Nephron (organoid): ENCODE data around the gene NAT10.

ENCODE experiments used
- H3K27ac Mint-ChIP-seq, 3 experiments: 2 replicates each; pipeline ENCODE4 v1.8.0; 2020; ENCODE audit warnings: mixed read lengths in 3 of 3, mild to moderate bottlenecking in 2 of 3, moderate library complexity in 1 of 3
- H3K27me3 Mint-ChIP-seq: 2 replicates; pipeline ENCODE4 v1.8.0; 2021; ENCODE audit warnings: low read depth, mild to moderate bottlenecking, moderate library complexity, mixed read lengths
- H3K36me3 Mint-ChIP-seq: 2 replicates; pipeline ENCODE4 v1.8.0; 2020; ENCODE audit warnings: low read depth, mixed read lengths
- H3K4me1 Mint-ChIP-seq: 2 replicates; pipeline ENCODE4 v1.8.0; 2020; ENCODE audit warnings: mixed read lengths
- H3K4me3 Mint-ChIP-seq, 3 experiments: 2 replicates each; pipeline ENCODE4 v1.8.0; 2020; ENCODE audit warnings: mild to moderate bottlenecking in 3 of 3, mixed read lengths in 3 of 3, moderate library complexity in 2 of 3
- H3K9me3 Mint-ChIP-seq: 2 replicates; pipeline ENCODE4 v1.8.0; 2020; ENCODE audit warnings: mixed read lengths
- CTCF ChIP-seq, 3 experiments: fragments of 200-600 bp; sonication (generic); IDR thresholded peaks; one replicate each; pipeline ENCODE4 v1.5.0; 2021; ENCODE audit warnings: antibody characterized with exemption in 3 of 3; ENCODE audit not compliant: unreplicated experiment in 3 of 3

Gene NAT10

GRCh38 chr11:34145073-34145472 lies 39.6 kb downstream of the NAT10 start:
- H3K4me1 Mint-ChIP-seq: peaks cover 4% of the 10 kb centered on the region
- H3K9me3 Mint-ChIP-seq: no peaks in the 10 kb centered on the region
- TF ChIP-seq CTCF (IDR thresholded peaks at IDR 0.05; ENCODE audit: unreplicated experiment in 3 of 3): no peak
- no peaks in the 10 kb centered on the region for H3K27me3 Mint-ChIP-seq
- peaks cover 71% of the 10 kb centered on the region for H3K36me3 Mint-ChIP-seq
- no peak overlapping the region for H3K4me3 Mint-ChIP-seq
- no peak overlapping the region for H3K27ac Mint-ChIP-seq

- Mint-ChIP-seq H3K36me3 (peaks cover 65% of the 10 kb centered on the region), H3K4me1 (peaks cover 13% of the 10 kb centered on the region), H3K27me3 (no peaks in the 10 kb centered on the region), H3K27ac (no peak overlapping the region), H3K9me3 (no peaks in the 10 kb centered on the region), H3K4me3 (no peak overlapping the region)
- TF ChIP-seq CTCF (IDR thresholded peaks at IDR 0.05; ENCODE audit: unreplicated experiment in 3 of 3): no peak
Observed at GRCh38 chr11:34145847-34146381, 40.5 kb downstream of the NAT10 start.

- Mint-ChIP-seq H3K4me3 (no peak overlapping the region), H3K27ac (no peak overlapping the region), H3K9me3 (no peaks in the 10 kb centered on the region), H3K36me3 (peaks cover 61% of the 10 kb centered on the region), H3K27me3 (no peaks in the 10 kb centered on the region), H3K4me1 (peaks cover 18% of the 10 kb centered on the region)
- no peak for TF ChIP-seq CTCF (IDR thresholded peaks at IDR 0.05; ENCODE audit: unreplicated experiment in 3 of 3)
Observed at GRCh38 chr11:34146411-34146810, 41.0 kb downstream of the NAT10 start.

- no peak for TF ChIP-seq CTCF (IDR thresholded peaks at IDR 0.05; ENCODE audit: unreplicated experiment in 3 of 3)
- no peaks in the 10 kb centered on the region for H3K9me3 Mint-ChIP-seq
- no peak overlapping the region for H3K4me3 Mint-ChIP-seq
- H3K27ac Mint-ChIP-seq: no peak overlapping the region
- H3K27me3 Mint-ChIP-seq: no peaks in the 10 kb centered on the region
- peaks cover 56% of the 10 kb centered on the region for H3K36me3 Mint-ChIP-seq
- H3K4me1 Mint-ChIP-seq: peaks cover 20% of the 10 kb centered on the region
Observed at GRCh38 chr11:34146866-34147265, 41.4 kb downstream of the NAT10 start.

- no peak for TF ChIP-seq CTCF (IDR thresholded peaks at IDR 0.05; ENCODE audit: unreplicated experiment in 3 of 3)
- Mint-ChIP-seq H3K4me1 (peaks cover 20% of the 10 kb centered on the region), H3K36me3 (peaks cover 50% of the 10 kb centered on the region), H3K4me3 (no peak overlapping the region), H3K27ac (no peak overlapping the region), H3K27me3 (no peaks in the 10 kb centered on the region), H3K9me3 (no peaks in the 10 kb centered on the region)
Observed at GRCh38 chr11:34147581-34147980, 42.2 kb downstream of the NAT10 start.

GRCh38 chr11:34148504-34149165 lies 43.2 kb downstream of the NAT10 start:
- Mint-ChIP-seq H3K4me3 (no peak overlapping the region), H3K27ac (peak overlapping the region; percentile 53 to 90 (median 71)), H3K27me3 (no peaks in the 10 kb centered on the region), H3K36me3 (peaks cover 45% of the 10 kb centered on the region), H3K4me1 (peaks cover 20% of the 10 kb centered on the region), H3K9me3 (no peaks in the 10 kb centered on the region)
- TF ChIP-seq CTCF (IDR thresholded peaks at IDR 0.05; ENCODE audit: unreplicated experiment in 3 of 3): no peak
